Stimulated activated naive CD8-positive, alpha-beta T cell treated with anti-CD3 and anti-CD28 coated beads, Interleukin-15, Interleukin-2, amounts not matched to agents 100 U/mL and 50 U/mL, for 24 hours (primary cell): Measurements from ENCODE around the gene STX19.

Source experiments
- ATAC-seq: fragments of 150-1000 bp; cut with Tn5 transposase; one replicate; pipeline ENCODE4 v1.10.0; 2021
- DNase-seq: peaks from one replicate; pipeline ENCODE4 v3.0.0; 2021

STX19 gene

DNA sequence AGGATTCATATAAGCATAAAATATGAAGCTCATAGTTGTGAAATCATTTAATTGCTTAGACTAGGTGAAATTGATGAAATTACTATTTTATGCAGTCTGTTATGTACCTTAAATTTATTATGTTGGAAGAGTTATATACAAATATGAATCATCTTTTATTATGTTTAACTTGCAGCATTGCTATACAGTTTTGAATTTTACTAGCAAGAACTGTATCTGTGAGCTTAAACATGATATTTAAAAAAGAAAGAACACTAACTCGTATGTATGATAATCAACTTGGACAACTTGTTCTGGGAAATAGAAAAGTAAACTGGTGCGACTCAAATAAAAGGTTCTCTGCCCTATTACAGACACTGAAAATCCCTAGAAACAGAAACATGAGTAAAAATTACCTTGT lies 1.8 kb downstream of the STX19 start:
- ATAC-seq (no peak), DNase-seq (no peak)

DNA sequence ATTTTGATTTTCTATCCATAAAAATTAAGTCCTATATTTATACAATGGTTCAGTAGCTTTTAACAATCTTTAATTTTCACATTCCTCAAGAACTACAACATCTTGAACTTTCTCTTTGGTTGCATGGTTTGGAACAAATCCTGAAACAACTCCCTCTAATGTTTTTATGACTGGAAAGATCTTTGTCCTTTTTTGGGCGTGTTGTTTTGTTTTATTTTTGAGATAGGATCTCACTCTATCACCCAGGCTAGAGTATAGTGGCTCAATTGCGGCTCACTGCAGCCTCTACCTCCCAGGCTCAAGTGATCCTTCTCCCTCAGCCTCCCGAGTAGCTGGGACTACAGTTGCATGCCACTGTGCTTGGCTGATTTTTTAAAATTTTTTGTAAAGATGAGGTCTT lies 4.0 kb downstream of the STX19 start:
- DNase-seq, result no peak
- ATAC-seq, result no peak

DNA sequence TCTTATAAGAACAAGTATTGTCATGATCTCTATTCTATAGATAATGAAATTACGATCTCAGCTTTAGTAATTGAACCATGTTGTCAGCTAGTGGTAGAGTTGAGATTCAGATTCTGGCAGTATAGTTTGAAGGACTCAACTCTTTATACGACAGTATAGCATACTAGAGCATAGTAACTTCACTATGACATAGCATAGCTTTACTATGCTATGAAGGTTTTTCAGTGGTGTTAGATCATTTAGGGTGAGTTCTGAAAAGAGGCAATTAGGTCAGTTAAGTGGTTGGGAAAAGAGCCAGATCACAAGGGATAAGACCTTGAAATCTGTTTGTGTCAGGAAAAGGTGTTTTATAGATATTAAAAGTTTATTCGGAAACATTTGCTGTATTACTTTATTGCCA lies 8.1 kb downstream of the STX19 start:
- no peak for DNase-seq
- ATAC-seq, result no peak

GRCh38 chr3:94019659-94020058 lies 8.7 kb downstream of the STX19 start:
- no peak for ATAC-seq

DNA sequence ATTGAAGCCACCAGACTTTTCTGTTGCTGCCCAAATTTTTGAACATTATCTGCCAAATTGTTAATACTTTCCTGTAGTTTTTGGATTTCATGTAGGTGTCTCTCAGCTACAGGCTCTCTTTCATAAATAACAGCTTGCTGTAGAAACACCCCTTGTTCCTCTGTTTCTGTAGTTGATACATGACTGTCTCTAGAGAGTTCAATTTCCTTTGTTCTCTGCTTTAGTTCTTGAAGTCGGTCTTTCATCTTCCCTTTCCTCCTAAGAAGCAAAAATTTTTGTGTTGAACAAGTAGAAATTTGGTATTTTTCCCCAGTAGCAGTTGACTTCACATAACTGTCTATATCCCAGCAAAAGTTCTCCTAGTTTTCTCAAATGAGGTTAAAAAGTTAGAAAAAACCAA lies 13.4 kb downstream of the STX19 start:
- no peak for DNase-seq
- no peak for ATAC-seq

More at GRCh38 chr3:94019659-94020058, 8.7 kb downstream of the STX19 start:
- no peak for DNase-seq

DNA sequence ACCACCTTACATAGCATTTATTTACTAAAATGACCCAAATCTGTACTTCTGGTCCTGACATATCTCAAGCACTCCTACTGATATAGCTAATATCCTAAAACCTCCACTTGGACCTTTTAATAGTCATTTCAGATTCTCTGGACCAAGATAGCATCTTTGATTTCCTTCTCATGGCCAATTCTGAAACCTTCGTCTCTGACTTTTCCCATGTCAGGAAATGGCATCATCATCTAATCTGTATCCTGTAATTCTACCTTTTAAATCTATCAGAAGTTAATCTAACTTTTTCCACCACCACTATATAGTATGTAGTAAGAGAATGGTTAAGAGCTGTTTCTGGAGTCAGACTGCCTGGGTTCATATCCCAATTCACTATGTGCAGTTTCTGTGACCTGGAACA lies 16.2 kb downstream of the STX19 start:
- no peak for DNase-seq

DNA sequence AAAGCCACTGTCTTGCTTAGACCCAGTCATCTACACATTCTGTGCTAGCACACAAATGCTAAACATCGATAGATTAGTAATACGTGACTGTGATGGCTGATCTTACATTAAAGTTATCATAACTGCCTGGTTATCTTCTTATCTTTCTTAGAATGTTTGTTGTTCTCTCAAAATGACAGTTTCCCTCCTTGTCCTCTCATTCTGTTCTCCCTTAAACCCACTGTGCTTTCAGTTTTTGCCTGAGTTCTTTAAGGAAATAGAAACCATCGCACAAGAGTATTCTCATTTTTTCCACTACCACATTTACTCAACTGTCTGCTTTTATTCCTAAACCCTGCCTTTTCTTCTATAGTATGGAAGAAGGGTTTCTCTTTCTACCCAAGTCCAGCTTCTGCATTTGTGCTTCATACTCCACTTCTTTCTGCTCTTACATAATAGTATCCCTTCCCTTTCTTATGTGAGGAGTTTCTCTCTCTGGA lies 17.1 kb downstream of the STX19 start:
- DNase-seq (no peak), ATAC-seq (peak; percentile 90)

More for the DNA sequence above, 16.2 kb downstream of the STX19 start:
- ATAC-seq, result no peak

- peak; percentile 10 for ATAC-seq
- DNase-seq, result no peak
Observed at GRCh38 chr3:94009608-94010007, 18.8 kb downstream of the STX19 start.

DNA sequence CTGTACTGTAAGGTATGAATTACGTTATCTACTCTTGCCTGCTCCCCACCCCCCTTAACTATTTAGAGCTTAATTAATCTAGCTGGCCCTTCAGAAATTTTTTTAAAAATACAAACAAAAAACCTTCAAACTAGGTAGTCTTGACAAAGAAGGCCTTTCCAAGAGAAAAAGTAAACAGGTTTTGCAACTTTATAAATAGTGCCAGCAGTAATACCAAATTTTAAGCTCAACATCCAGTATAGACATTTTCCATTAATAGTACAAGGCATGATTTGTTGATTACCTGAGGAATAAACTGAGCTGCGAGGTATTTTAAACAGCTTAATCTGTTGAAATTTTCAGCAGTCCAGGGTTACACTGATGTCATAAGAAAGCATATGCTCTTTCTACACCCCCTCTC lies 20.1 kb downstream of the STX19 start:
- ATAC-seq (no peak), DNase-seq (no peak)

DNA sequence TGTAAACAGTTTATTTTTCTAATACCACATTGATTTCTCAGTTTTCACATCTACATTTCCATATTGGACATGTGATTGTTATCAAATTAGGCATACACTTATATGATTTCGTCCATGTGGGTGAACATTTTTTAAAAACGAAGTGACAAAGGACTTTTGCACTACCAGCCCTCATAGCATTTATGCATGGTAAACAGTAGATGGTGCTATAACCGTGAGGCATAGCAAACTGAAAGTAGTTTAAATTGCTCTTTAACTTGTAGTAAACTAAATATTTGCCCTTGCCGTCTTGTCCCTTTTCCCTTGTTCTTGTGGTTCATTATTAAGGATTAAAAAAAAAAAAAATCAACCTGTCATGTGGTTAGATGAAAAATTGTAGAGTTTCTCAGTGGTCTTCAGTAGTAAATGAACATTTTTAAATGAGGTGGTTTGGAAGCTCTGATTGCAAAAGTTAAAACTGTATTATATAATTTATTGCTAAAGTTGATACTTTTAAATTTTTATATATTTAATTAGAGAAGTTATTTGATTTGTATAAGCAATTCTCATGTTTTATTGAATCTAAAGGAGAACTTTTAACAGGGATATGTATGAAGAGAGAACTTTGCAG lies 24.0 kb downstream of the STX19 start:
- ATAC-seq (peak; percentile 49), DNase-seq (no peak)

GRCh38 chr3:94001827-94002495 lies 26.4 kb downstream of the STX19 start:
- no peak for ATAC-seq
- DNase-seq, result no peak

GRCh38 chr3:94001191-94001590 lies 27.2 kb downstream of the STX19 start:
- no peak for DNase-seq
- ATAC-seq, result no peak

DNA sequence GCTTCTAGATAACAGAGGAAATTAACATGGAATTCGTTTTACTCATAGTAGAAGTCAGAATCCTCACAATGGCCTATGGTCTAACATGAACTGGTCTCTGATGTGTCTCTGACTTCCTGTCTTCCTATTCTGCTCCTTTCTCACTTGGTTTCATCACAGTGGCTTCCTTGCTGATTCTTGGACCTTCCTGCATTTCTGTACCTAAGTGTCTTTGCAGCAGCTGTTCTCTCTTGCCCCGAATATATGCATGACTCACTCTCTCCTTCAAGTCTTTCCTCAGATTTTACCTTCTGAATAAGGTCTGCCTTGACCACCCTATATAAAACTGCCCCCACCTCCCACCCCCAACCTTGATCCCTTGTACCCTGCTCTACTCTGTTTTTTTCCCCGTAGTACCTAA lies 34.3 kb downstream of the STX19 start:
- no peak for ATAC-seq
- DNase-seq, result no peak

- ATAC-seq (no peak), DNase-seq (no peak)
Observed at GRCh38 chr3:93992207-93992606, 36.2 kb downstream of the STX19 start.

DNA sequence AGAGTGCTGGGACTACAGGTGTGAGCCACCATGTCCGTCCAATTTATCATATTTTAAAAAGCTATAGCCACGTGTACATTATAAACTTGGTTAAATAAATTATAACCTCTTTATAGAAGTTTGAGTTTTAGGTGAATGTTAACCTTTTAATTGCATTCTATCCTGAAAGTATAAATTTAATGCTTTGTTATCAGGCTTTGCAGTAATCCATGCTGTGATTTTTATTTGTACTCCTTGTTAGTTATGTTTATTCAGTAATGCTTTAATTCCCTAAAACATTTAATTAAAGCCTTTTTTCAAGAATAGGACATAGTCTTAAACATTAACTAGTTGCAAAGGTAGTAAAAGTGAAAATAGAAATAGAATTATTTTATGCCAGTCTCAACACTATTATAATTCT lies 36.8 kb downstream of the STX19 start:
- no peak for ATAC-seq
- DNase-seq, result no peak

DNA sequence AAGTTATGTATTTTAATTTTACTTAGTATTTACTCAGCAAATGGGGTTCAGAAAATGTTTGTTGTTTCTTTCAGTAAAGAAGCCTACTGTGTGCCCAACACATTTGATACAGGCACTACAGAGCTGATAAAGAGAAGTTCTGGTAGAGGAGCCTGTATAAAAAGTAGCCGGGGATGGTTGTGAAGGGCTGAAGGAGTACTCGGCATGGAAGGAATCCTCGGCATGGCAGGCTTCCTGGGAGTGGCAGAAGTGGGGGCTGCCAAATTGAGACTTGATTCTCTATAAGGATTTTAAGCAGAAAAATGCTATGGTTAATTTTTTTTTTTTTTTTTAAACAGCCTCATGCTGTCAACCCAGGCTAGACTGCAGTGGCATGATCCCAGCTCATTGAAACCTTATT lies 39.2 kb downstream of the STX19 start:
- ATAC-seq, result no peak
- DNase-seq, result no peak

DNA sequence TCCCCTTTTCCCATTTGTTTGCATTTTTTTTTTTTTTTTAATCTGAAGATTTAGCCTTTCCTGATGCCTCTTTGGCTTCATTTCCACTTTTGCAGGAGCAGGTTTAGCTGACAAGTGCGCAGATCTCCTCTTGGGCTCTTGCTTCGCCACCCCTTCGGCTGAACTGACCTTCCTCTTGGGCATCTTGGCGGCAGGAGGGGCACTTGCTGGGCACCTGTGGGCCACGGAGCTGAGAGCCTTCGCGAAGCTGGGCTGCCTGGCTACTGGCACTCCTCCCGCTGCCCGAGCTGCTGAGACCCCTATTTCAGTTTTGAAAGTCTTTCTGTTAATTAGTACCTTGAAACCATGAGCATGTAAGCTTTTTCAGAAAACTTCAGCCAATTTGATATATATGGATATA lies 39.6 kb downstream of the STX19 start:
- ATAC-seq, result no peak

GRCh38 chr3:93988283-93988682 lies 40.1 kb downstream of the STX19 start:
- no peak for ATAC-seq
- no peak for DNase-seq

More for the DNA sequence above, 39.6 kb downstream of the STX19 start:
- DNase-seq, result no peak

DNA sequence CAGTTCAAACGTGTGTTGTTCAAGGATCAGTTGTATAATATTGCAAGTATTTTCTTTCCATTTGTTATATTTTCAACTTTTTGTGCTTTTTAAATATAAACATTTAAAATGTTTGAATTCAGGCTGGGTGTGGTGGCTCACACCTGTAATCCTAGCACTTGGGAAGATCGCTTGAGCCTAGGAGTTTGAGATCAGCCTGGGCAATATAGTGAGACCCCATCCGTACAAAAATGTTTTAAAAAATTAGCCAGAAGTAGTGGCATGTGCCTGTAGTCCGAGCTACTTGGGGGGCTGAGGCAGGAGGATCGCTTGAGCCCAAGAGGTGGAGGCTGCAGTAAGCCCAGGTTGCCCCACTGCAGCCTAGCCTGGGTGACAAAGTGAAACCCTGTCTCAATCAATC lies 43.8 kb downstream of the STX19 start:
- ATAC-seq (no peak), DNase-seq (no peak)

DNA sequence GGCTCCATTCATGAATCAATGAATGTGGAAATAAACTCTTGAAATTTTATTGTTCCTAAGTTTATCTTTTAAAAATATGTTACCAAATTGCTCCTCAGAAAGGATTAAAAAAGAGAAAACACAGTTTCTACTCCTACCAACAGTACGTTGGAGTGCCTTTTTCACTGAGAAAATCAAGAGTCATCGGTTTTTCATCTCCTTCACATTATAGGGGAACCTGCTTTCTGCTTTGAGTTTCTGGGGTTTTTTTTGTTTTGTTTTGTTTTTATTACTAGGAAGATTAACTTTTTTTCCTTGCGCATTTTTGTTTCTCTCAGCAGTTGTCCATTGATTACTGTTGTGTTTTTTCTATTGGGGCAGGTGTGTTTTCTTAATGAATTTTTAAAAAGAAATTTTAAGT lies 45.0 kb downstream of the STX19 start:
- DNase-seq (no peak), ATAC-seq (no peak)

GRCh38 chr3:93981649-93982048 lies 46.7 kb downstream of the STX19 start:
- DNase-seq (no peak), ATAC-seq (no peak)

GRCh38 chr3:93979850-93980676 lies 48.3 kb downstream of the STX19 start, which contains the start of gene ARL13B:
Gene ARL13B (plus strand): TSS chr3:93980155. CDS start chr3:93980424, 269 bp downstream.
- DNase-seq (peak; percentile 92), ATAC-seq (peak; percentile 100)
